Posterior vena cava (tissue), 2 donors: Measurements from ENCODE around the gene G6PC1. TPM values are rescaled to one million over a fixed set of nuclear protein-coding genes. Genes with fewer than 3 reads are reported as not detected.
"Not testable (repeated sequence)": the region's sequence is repeated elsewhere in the genome, so short reads cannot be mapped to it uniquely, and the experiment has no call there.

ENCODE experiments used
- DNase-seq: peaks from one replicate; pipeline ENCODE4 v3.0.0-alpha.2; 2020; ENCODE audit warnings: low spot score
- intact Hi-C, 2 donors: fragments of 100-400 bp; cut with DNase I; formaldehyde crosslinking; loops; one replicate each; pipeline versions ENCODE4 v1.14.1 to v1.14.2; 2022 to 2023
- long read RNA-seq, 2 donors: library from polyadenylated mRNA; unstranded; transcript quantifications; one replicate each; pipeline ENCODE4 v2.0.0, GENCODE V29; 2020 to 2021
- total RNA-seq, 2 donors: library from RNA; stranded (reverse); fragmentation: NEBNext Ultra II Directional; extraction: Animal tissue kit (Norgen Biotek cat#: 25700); gene quantifications; one replicate each; pipeline ENCODE4 v1.2.1, GENCODE V29; 2021
- donor health status: DM: yes; HTN: yes; CAD: no.
- donor health status: DM: yes; HTN: yes; CAD: no.

G6PC1 gene
- total RNA-seq: not detected
- long read RNA-seq, donor 1: 0 reads
- long read RNA-seq, donor 2: 0 reads

DNA sequence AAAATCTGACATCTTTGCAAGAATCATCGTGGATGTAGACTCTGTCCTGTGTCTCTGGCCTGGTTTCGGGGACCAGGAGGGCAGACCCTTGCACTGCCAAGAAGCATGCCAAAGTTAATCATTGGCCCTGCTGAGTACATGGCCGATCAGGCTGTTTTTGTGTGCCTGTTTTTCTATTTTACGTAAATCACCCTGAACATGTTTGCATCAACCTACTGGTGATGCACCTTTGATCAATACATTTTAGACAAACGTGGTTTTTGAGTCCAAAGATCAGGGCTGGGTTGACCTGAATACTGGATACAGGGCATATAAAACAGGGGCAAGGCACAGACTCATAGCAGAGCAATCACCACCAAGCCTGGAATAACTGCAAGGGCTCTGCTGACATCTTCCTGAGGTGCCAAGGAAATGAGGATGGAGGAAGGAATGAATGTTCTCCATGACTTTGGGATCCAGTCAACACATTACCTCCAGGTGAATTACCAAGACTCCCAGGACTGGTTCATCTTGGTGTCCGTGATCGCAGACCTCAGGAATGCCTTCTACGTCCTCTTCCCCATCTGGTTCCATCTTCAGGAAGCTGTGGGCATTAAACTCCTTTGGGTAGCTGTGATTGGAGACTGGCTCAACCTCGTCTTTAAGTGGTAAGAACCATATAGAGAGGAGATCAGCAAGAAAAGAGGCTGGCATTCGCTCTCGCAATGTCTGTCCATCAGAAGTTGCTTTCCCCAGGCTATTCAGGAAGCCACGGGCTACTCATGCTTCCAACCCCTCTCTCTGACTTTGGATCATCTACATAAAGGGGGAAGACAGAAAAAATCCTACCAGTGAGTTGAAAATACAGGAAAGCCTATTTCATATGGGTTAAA is at the start of gene G6PC1:
Gene G6PC1, plus strand, starts transcription at position 340 of the 872 bp plus-strand sequence. Its CDS starts 78 bp downstream, at position 418.
- DNase-seq: peak; percentile 40
- intact Hi-C loops: no loop called here

DNA sequence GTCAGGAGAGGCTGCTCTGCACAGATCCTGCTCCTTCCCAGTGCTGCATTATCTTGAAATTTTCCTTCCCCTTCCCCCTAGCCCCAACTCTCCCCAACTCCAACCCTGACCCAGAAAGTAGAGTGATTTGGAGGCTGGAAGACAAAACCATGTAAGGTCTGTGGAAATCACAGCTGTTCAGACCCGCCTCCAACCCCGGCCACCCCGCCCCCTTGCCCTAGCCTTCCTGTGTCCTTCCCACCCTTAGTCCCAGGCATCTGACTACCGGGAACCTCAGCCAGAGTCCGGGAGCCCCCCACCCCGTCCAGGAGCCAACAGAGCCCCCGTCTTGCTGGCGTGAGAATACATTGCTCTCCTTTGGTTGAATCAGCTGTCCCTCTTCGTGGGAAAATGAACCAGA is 49.6 kb upstream of the G6PC1 start, which contains the start of gene AOC3:
Gene AOC3, plus strand, starts transcription at position 246 of the 400 bp plus-strand sequence. Its CDS starts 145 bp downstream, at position 391.
- intact Hi-C loops: no loop called here
- peak; percentile 88 for DNase-seq

DNA sequence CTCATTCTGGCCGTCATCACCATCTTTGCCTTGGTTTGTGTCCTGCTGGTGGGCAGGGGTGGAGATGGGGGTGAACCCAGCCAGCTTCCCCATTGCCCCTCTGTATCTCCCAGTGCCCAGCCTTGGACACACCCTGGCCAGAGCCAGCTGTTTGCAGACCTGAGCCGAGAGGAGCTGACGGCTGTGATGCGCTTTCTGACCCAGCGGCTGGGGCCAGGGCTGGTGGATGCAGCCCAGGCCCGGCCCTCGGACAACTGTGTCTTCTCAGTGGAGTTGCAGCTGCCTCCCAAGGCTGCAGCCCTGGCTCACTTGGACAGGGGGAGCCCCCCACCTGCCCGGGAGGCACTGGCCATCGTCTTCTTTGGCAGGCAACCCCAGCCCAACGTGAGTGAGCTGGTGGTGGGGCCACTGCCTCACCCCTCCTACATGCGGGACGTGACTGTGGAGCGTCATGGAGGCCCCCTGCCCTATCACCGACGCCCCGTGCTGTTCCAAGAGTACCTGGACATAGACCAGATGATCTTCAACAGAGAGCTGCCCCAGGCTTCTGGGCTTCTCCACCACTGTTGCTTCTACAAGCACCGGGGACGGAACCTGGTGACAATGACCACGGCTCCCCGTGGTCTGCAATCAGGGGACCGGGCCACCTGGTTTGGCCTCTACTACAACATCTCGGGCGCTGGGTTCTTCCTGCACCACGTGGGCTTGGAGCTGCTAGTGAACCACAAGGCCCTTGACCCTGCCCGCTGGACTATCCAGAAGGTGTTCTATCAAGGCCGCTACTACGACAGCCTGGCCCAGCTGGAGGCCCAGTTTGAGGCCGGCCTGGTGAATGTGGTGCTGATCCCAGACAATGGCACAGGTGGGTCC is 49.0 kb upstream of the G6PC1 start:
- DNase-seq, intact Hi-C loops: not testable (repeated sequence)

DNA sequence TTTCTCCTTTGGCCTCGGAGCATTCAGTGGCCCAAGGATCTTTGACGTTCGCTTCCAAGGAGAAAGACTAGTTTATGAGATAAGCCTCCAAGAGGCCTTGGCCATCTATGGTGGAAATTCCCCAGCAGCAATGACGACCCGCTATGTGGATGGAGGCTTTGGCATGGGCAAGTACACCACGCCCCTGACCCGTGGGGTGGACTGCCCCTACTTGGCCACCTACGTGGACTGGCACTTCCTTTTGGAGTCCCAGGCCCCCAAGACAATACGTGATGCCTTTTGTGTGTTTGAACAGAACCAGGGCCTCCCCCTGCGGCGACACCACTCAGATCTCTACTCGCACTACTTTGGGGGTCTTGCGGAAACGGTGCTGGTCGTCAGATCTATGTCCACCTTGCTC is 48.2 kb upstream of the G6PC1 start:
- intact Hi-C loops: no loop called here
- DNase-seq: peak; percentile 76

DNA sequence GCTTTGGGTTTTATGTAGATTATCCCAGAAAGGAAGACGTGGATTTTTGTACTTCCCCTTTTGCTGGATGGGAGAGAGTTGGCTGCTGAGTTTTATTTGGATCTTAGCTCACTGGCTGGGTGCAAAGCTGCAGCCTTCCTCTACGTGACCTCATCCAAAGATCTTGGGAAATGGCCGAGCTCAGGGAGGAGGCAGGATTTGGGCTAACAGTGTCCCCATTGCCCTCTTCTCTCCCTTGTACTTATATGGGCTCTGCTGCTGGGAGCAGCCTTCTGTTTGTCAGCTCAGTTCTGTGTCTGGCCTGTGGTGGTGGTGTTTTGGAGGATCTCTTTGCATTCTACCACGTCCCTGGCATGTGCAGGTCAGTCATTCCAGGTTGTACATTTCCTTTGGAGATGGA is 47.6 kb upstream of the G6PC1 start:
- intact Hi-C loops: no loop called here
- peak; percentile 85 for DNase-seq

DNA sequence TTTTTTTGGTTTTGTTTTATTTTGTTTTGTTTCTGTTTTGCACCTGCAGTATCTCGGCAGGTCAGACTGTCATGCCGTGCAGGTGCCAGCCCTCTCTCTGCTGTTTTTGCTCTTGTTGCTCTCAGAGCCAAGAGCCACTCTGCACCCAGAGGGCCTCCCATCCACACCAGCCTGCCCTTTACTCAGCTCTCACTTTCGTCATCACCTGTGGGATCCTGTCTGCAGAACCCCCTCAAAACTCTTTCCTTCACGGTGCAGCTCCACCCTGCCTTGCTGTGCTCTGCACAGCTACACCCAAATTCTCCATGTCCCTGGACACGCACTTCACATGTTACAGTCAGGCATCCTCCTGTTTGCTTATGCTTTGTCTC is 47.0 kb upstream of the G6PC1 start:
- peak; percentile 28 for DNase-seq
- intact Hi-C loops: no loop called here

DNA sequence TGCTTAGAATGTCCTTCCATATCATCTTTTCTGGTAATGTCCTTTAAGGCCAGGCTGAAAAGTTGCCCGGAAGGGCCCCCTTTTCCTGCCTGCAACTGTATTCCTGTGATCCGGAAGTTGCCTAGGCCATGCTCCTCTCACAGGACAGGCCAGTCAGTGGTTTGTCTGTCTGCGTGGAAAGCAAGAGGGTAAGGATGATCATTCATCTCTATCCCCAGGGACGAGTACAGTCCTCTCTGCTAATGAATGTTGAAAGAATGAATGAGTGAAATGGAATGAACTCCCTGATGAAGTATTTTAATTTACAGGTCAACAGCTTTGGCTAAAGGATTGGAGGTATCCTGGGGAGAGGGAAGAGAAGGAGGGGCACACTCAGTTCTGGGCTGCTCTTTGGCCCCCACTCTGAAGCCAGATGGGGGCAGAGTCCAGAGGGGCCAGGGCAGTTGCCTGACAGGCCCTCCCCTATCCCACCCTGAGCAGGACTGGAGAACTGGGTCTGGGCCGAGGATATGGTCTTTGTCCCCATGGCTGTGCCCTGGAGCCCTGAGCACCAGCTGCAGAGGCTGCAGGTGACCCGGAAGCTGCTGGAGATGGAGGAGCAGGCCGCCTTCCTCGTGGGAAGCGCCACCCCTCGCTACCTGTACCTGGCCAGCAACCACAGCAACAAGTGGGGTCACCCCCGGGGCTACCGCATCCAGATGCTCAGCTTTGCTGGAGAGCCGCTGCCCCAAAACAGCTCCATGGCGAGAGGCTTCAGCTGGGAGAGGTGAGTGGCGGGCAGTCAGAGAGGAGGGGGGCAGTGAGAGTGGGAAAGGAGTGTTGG is 46.4 kb upstream of the G6PC1 start:
- peak; percentile 59 for DNase-seq
- intact Hi-C loops: no loop called here

DNA sequence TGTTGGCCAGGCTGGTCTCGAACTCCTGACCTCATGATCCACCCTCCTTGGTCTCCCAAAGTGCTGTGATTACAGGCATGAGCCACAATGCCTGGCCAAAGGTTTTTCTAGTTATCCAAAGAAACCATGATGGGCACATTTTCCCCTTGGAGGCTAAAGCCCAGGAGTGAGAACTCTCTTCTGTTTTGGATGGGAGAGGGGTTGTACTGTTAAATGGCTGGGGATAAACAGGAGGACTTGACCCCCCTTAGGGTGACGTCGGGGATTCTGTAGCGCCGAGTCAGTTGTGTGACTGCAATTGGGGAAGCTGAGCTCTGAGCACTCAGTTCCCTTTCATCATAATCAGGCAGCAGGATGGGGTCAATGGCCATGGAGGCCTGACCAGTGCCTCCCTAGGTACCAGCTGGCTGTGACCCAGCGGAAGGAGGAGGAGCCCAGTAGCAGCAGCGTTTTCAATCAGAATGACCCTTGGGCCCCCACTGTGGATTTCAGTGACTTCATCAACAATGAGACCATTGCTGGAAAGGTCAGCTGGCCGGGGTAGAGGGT is 45.5 kb upstream of the G6PC1 start:
- intact Hi-C loops: no loop called here

DNA sequence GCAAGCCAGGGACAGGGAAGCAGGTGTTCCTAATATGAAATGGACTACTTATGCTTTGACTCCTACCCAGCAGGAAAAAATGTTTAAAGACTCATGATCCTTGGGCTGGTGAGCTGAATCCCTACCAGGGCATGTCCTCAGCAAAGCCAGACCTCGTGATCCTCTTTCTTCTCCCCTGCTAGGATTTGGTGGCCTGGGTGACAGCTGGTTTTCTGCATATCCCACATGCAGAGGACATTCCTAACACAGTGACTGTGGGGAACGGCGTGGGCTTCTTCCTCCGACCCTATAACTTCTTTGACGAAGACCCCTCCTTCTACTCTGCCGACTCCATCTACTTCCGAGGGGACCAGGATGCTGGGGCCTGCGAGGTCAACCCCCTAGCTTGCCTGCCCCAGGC is 44.5 kb upstream of the G6PC1 start:
- intact Hi-C loops: not testable (repeated sequence)
- DNase-seq: peak; percentile 18

More for the DNA sequence above, 45.5 kb upstream of the G6PC1 start:
- DNase-seq: peak; percentile 81

DNA sequence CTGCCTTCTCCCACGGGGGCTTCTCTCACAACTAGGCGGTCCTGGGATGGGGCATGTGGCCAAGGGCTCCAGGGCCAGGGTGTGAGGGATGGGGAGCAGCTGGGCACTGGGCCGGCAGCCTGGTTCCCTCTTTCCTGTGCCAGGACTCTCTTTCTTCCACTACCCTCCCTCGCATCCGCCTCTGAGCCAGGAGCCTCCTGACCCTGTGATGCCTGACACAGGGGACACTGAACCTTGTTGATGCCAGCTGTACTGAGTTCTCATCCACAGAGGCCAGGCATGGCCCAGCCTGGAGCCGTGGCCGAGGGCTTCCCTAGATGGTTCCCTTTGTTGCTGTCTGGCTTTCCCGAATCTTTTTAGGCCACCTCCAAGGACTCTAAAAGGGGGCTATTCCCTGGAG is 44.1 kb upstream of the G6PC1 start:
- intact Hi-C loops: not testable (repeated sequence)
- peak; percentile 41 for DNase-seq

DNA sequence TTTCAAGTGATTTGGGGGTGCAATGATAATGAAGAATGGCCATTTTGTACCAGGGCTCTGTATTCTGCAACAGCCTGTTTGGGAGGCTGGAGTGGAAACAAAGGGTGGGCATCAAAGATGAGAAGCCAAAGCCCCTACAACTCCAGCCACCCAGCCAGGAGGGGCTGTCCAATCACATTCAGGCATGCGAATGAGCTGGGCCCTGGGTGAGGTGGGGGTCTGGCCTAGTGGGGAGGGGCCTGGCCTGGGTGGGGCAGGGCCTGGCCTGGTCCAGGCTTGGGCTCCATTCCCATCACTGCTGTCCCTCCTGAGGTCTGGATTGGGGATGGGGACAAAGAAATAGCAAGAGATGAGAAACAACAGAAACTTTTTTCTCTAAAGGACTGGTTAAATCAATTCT is 43.2 kb upstream of the G6PC1 start:
- intact Hi-C loops: no loop called here
- peak; percentile 37 for DNase-seq

DNA sequence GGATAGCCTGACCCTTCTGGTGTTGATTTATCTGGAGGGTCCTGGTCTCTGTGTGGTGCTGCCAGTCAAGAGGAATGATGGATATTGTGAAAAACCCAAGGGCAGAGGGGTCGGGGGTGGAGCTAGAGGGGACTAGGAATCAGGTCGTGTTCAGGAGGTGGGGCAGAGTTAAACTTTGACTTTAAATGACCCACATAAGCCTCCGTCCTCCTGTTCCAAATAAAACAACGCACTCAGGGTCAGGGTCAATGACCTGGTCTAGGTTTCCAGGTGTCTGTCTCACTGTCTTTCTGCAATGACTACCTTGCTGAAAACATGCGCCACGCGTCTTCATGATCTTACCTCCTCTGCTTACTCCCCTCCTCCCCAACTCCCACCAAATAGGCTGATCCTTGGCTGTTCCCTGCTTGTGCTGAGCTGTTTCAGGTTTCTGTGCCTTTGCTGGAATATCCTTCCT is 34.9 kb upstream of the G6PC1 start:
- DNase-seq: peak; percentile 51
- intact Hi-C loops: no loop called here

DNA sequence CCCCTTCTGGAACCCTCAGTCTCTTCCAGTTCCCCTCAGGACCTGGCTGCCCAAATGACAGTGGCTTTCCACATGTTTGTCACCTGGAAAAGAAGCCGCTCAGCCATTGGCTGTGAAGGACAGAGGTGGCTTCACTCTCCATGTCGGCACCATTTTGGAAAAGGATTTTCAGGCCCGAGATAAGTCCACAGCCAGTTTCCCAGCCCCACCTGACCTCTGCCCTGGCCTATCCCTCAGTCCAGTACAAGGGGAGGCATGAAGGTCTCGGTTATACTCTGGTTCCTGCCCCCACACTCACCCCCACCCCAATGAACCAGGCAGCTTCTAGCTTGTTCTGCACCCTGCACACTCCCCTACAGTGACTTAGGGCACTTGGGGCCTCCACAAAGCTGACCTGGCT is 34.4 kb upstream of the G6PC1 start:
- intact Hi-C loops: no loop called here
- DNase-seq: peak; percentile 42

DNA sequence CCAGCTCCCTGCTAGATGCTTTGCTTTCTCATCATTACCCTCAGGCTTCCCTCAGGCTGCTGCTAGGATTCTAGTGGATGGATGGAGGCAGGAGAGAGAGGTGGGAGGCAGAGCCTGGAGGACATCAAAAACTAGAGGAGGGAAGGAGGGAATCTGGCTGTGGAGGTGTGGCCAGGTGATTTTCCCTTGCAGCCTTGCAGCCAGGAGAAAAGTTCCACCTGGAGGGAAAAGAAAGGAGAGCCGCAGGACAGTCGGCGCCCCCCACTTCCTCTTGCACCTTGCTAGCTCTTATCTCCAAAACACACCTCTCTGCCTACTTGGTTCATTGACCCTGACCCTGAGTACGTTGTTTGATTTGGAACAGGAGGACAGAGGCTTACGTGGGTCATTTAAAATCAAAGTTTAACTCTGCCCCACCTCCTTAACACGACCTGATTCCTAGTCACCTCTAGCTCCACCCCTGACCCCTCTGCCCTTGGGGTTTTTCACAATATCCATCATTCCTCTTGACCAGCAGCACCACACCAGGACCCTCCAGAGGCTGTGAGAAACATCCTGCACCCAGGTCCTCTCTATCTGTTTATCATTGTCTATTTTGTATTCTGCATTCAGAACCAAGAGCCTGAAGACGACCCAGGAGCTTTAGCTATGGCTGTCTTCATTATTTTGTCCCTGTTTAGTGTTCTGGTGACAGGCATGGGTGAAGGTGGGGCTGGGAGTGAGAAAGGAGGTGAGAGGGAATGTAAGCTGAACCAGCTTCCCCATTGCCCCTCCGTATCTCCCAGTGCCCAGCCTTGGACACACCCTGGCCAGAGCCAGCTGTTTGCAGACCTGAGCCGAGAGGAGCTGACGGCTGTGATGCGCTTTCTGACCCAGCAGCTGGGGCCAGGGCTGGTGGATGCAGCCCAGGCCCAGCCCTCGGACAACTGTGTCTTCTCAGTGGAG is 33.7 kb upstream of the G6PC1 start:
- DNase-seq: peak; percentile 29
- intact Hi-C loops: no loop called here

DNA sequence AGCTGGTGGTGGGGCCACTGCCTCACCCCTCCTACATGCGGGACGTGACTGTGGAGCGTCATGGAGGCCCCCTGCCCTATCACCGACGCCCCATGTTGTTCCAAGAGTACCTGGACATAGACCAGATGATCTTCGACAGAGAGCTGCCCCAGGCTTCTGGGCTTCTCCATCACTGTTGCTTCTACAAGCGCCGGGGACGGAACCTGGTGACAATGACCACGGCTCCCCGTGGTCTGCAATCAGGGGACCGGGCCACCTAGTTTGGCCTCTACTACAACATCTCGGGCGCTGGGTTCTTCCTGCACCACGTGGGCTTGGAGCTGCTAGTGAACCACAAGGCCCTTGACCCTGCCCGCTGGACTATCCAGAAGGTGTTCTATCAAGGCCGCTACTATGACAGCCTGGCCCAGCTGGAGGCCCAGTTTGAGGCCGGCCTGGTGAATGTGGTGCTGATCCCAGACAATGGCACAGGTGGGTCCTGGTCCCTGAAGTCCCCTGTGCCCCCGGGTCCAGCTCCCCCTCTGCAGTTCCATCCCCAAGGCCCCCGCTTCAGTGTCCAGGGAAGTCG is 32.8 kb upstream of the G6PC1 start:
- DNase-seq: peak; percentile 37
- intact Hi-C loops: not testable (repeated sequence)

DNA sequence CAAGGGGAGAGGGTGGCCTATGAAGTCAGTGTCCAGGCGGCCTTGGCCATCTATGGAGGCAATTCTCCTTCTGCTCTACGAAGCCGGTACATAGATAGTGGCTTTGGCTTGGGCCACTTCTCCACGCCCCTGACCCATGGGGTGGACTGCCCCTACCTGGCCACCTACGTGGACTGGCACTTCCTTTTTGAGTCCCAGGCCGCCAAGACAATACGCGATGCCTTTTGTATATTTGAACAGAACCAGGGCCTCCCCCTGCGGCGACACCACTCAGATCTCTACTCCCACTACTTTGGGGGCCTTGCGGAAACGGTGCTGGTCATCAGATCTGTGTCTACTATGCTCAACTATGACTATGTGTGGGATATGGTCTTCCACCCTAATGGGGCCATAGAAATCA is 32.3 kb upstream of the G6PC1 start:
- no peak for DNase-seq
- intact Hi-C loops: no loop called here

DNA sequence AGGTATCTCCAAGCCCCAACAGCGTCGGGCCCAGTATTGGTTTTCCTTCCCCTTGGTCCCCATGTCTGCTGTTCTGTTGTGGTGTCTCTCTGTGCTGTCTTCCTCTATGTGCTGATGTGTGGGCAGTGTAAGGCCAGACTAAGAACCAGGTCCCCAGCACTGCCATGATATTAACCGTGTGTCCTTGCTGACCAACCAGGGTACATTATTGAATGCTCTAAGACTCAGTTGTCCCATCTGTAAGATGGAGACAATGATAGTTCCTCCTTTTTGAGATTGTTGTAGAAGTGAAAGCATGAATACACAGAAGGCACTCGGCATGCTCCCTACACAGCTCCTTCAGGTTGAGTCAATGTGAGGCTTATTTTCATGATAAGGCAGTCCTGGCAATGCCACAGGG is 29.0 kb upstream of the G6PC1 start:
- DNase-seq: peak; percentile 1
- intact Hi-C loops: no loop called here
